Ascending aorta (tissue), 2 donors: Measurements from ENCODE around the gene CD79A. TPM values are rescaled to one million over a fixed set of nuclear protein-coding genes. Genes with fewer than 3 reads are reported as not detected.

ENCODE experiments used
- DNase-seq, 2 donors: peaks; one replicate each; pipeline ENCODE4 v3.0.0-alpha.2; 2019; ENCODE audit warnings: low spot score in 2 of 2
- H3K27ac ChIP-seq, 2 donors: fragments of 200-600 bp; sonication (generic); one replicate each; pipeline ENCODE4 v1.5.1; 2016 to 2017; ENCODE audit warnings: mild to moderate bottlenecking in 1 of 2
- H3K27me3 ChIP-seq: fragments of 200-600 bp; sonication (generic); one replicate; pipeline ENCODE4 v1.5.1; 2017
- H3K36me3 ChIP-seq, 2 donors: fragments of 200-600 bp; sonication (generic); one replicate each; pipeline ENCODE4 v1.5.1; 2016
- H3K4me1 ChIP-seq, 2 donors: fragments of 200-600 bp; sonication (generic); one replicate each; pipeline ENCODE4 v1.5.1; 2016 to 2017; ENCODE audit warnings: mild to moderate bottlenecking in 1 of 2
- H3K4me3 ChIP-seq, 2 donors: fragments of 200-600 bp; sonication (generic); one replicate each; pipeline ENCODE4 v1.5.1; 2016 to 2017; ENCODE audit warnings: mild to moderate bottlenecking in 1 of 2
- H3K9me3 ChIP-seq, 2 donors: fragments of 200-600 bp; sonication (generic); one replicate each; pipeline ENCODE4 v1.5.1; 2016
- CTCF ChIP-seq, 3 experiments: fragments of 200-600 bp in 2 of 3; fragments of 450-650 bp in 1 of 3; sonication (generic) in 2 of 3; IDR thresholded peaks; one replicate each; pipeline ENCODE4 v1.5.1; 2016 to 2019; ENCODE audit warnings: antibody characterized with exemption in 3 of 3, mild to moderate bottlenecking in 1 of 3, moderate library complexity in 1 of 3
- intact Hi-C: fragments of 100-400 bp; cut with DNase I; formaldehyde crosslinking; loops from one replicate; pipeline ENCODE4 v1.15.1; 2023
- total RNA-seq: library from RNA; depleted of rRNA; stranded (reverse); fragments of >200 nt; gene quantifications from one replicate; pipeline ENCODE4 v1.1.0, GENCODE V29; 2016

The CD79A gene
- total RNA-seq, 1 donor from 2014 or later: not detected

GRCh38 chr19:41845001-41845050, 32.3 kb upstream of the CD79A start, which contains the start of gene DMRTC2:
Gene DMRTC2 (plus strand): TSS chr19:41845042. CDS start chr19:41847429, 2,387 bp downstream.
- Histone ChIP-seq H3K9me3 (no peaks in the 10 kb centered on the region), H3K4me1 (no peaks in the 10 kb centered on the region), H3K4me3 (no peak within 1 kb of the TSS), H3K27ac (no peak within 1 kb of the TSS), H3K36me3 (no peaks in the 10 kb centered on the region), H3K27me3 (no peaks in the 10 kb centered on the region)
- intact Hi-C loops: no loop called here
- DNase-seq: no peak
- TF ChIP-seq CTCF (IDR thresholded peaks at IDR 0.05): no peak

GRCh38 chr19:41845051-41845590, 32.0 kb upstream of the CD79A start:
- no peak overlapping the region for H3K27ac ChIP-seq
- no peak overlapping the region for H3K4me3 ChIP-seq
- H3K9me3 ChIP-seq: no peaks in the 10 kb centered on the region
- TF ChIP-seq CTCF (IDR thresholded peaks at IDR 0.05): no peak
- intact Hi-C loops: no loop called here
- no peaks in the 10 kb centered on the region for H3K4me1 ChIP-seq
- H3K36me3 ChIP-seq: no peaks in the 10 kb centered on the region
- no peak for DNase-seq
- no peaks in the 10 kb centered on the region for H3K27me3 ChIP-seq

GRCh38 chr19:41847351-41848105, 29.6 kb upstream of the CD79A start:
- H3K27ac ChIP-seq: no peak overlapping the region
- intact Hi-C loops: no loop called here

GRCh38 chr19:41848666-41849065, 28.4 kb upstream of the CD79A start:
- no peaks in the 10 kb centered on the region for H3K4me1 ChIP-seq

More at GRCh38 chr19:41847351-41848105, 29.6 kb upstream of the CD79A start:
- Histone ChIP-seq H3K27me3 (no peaks in the 10 kb centered on the region), H3K36me3 (no peaks in the 10 kb centered on the region), H3K4me3 (no peak overlapping the region), H3K9me3 (no peaks in the 10 kb centered on the region), H3K4me1 (no peaks in the 10 kb centered on the region)
- no peak for DNase-seq
- TF ChIP-seq CTCF (IDR thresholded peaks at IDR 0.05): no peak

GRCh38 chr19:41849067-41849466, 28.0 kb upstream of the CD79A start:
- no peak for TF ChIP-seq CTCF (IDR thresholded peaks at IDR 0.05)
- Histone ChIP-seq H3K4me3 (no peak overlapping the region), H3K4me1 (no peaks in the 10 kb centered on the region), H3K9me3 (no peaks in the 10 kb centered on the region), H3K27me3 (no peaks in the 10 kb centered on the region), H3K36me3 (no peaks in the 10 kb centered on the region), H3K27ac (no peak overlapping the region)
- intact Hi-C loops: no loop called here
- DNase-seq: no peak

More at GRCh38 chr19:41848666-41849065, 28.4 kb upstream of the CD79A start:
- no peak for TF ChIP-seq CTCF (IDR thresholded peaks at IDR 0.05)
- H3K4me3 ChIP-seq: no peak overlapping the region
- no peaks in the 10 kb centered on the region for H3K36me3 ChIP-seq
- no peaks in the 10 kb centered on the region for H3K27me3 ChIP-seq
- DNase-seq: no peak
- H3K9me3 ChIP-seq: no peaks in the 10 kb centered on the region
- intact Hi-C loops: no loop called here
- no peak overlapping the region for H3K27ac ChIP-seq

GRCh38 chr19:41850381-41850780, 26.7 kb upstream of the CD79A start:
- intact Hi-C loops: loop anchor here (10.0 kb wide), 1 partner anchor 554 kb away; no protein-coding TSS in a partner anchor
- Histone ChIP-seq H3K9me3 (no peaks in the 10 kb centered on the region), H3K4me1 (no peaks in the 10 kb centered on the region), H3K36me3 (no peaks in the 10 kb centered on the region), H3K27ac (no peak overlapping the region), H3K4me3 (no peak overlapping the region), H3K27me3 (no peaks in the 10 kb centered on the region)
- DNase-seq: no peak
- no peak for TF ChIP-seq CTCF (IDR thresholded peaks at IDR 0.05)
